Vagina (tissue), 2 donors: ENCODE results near the gene LRRC45.

Experiments
- CTCF ChIP-seq, 3 experiments: fragments of 450-650 bp in 2 of 3; fragments of 200-600 bp in 1 of 3; sonication (generic) in 1 of 3; IDR thresholded peaks; one replicate each; pipeline ENCODE4 v1.5.1; 2017 to 2019; ENCODE audit warnings: antibody characterized with exemption in 3 of 3, mild to moderate bottlenecking in 2 of 3, moderate library complexity in 2 of 3
- POLR2A ChIP-seq, 2 donors: fragments of 450-650 bp; IDR thresholded peaks; one replicate each; pipeline ENCODE4 v1.6.1; 2017; ENCODE audit warnings: antibody characterized with exemption in 2 of 2, mild to moderate bottlenecking in 2 of 2, moderate library complexity in 2 of 2
- POLR2AphosphoS5 ChIP-seq, 2 donors: sonication (generic); formaldehyde crosslinking; IDR thresholded peaks; one replicate each; pipeline ENCODE4 v1.9.0; 2017; ENCODE audit warnings: antibody characterized with exemption in 2 of 2, mild to moderate bottlenecking in 2 of 2, low read depth in 1 of 2; ENCODE audit not compliant: insufficient read depth in 1 of 2

DNA sequence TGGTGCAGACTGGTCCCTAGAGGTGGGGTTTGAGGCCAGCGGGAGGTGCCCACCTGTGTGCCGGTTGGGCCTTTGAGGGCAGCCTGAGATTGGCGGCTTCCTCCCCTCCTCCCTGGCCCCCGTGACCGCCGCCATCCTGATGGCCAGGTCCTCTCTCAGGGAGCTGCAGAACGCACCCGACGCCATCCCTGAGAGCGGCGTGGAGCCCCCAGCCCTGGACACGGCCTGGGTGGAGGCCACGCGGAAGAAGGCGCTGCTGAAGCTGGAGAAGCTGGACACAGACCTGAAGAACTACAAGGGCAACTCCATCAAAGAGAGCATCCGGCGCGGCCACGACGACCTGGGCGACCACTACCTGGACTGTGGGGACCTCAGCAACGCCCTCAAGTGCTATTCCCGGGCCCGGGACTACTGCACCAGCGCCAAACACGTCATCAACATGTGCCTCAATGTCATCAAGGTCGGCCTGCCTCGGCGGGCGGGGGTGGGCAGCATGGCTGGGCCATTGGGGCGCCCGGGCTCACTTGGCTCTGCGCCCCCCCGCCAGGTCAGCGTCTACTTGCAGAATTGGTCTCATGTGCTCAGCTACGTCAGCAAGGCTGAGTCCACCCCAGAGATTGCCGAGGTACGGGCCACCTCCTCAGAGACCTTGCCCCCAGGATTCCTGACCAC, 31.4 kb downstream of the LRRC45 start:
- TF ChIP-seq POLR2AphosphoS5 (IDR thresholded peaks at IDR 0.05; ENCODE audit: insufficient read depth in 1 of 2, low read depth in 1 of 2), result no peak
- TF ChIP-seq POLR2A (IDR thresholded peaks at IDR 0.05), result no peak
- TF ChIP-seq CTCF (IDR thresholded peaks at IDR 0.05), result no peak
